HG02588 (cell line): ENCODE results near the gene SPEN.

Experiments used
- ATAC-seq: cut with Tn5 transposase; IDR thresholded peaks from one replicate; pipeline ENCODE4 v1.9.1; 2021; ENCODE audit warnings: mild to moderate bottlenecking, moderate library complexity; ENCODE audit not compliant: unreplicated experiment

SPEN gene

DNA sequence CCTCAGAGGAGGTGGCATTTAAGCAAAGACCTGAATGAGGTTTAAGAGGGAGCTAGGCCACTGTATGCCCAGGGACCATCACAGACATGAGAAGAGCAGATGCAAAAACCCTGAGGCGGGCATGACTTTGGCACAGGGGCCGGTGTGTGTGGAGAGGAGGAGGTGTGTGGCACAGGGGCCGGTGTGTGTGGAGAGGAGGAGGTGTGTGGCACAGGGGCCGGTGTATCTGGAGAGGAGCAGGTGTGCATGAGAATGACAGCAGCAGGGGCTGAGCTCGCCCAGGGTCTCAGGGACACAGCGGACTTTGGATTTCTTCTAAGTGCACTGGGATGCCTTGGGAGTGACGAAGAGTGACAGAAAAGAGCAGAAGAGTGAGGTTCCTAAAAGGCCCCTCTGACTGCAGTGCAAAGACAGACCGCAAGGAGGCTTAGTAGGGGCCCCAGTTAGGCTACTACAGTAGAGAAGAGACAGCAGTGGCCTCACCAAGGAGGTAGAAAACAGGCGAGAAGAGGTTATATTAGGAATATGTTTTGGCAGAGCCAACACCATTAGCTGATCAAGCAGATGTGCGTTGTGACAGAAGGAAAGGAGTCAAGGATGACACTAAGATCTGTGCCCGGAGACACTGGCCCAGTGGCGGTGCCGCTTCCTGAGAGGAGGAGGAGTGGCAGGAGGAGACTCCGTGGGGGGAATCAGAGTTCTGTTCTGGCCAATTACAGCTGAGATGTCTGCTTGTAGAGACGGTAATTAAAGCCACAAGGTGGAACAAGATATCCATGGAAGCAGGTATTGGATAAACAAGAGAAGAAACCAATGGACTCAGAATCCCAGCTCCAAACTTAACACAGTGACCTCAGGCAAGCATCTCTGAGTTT is 110.0 kb downstream of the SPEN start:
- no peak for ATAC-seq

DNA sequence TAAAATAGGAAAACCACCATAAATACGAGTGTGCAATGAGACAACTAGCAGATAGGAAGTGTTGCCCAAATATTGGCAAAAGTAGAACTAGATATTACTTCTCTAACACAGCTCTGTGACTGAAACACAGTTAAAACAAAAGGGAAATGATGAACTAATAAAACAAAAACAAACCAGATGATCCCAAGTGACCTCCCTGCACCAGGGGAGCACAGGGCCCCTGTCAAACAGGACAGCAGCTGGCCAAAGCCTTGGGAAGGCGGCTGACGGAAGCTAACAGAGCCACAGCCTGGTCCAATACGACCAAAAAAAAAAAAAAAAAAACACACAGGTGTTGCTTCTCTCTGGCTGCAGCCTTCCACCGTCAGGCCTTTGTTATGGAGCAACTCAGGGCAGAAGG is 110.6 kb downstream of the SPEN start:
- no peak for ATAC-seq

GRCh38 chr1:15958793-15959192 is 111.3 kb downstream of the SPEN start:
- no peak for ATAC-seq

DNA sequence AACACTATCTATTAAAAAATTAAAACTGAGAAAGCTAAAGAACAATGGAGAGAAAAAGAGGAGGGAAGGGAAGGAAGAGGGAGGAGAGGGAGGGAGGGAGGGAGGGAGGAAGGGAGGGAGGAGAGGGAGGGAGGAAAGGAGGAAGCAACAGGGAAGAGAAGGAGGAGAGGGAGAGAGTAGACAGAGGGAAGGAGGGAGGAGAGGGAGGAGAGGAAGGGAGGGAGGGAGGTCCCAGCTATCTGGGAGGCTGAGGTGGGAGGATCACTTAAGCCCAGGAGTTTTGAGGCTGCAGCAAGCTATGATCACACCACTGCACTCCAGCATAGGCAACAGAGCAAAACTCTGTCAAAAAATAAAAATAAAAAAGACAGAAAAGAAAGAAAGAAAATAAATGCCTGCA is 111.9 kb downstream of the SPEN start:
- ATAC-seq, result no peak

DNA sequence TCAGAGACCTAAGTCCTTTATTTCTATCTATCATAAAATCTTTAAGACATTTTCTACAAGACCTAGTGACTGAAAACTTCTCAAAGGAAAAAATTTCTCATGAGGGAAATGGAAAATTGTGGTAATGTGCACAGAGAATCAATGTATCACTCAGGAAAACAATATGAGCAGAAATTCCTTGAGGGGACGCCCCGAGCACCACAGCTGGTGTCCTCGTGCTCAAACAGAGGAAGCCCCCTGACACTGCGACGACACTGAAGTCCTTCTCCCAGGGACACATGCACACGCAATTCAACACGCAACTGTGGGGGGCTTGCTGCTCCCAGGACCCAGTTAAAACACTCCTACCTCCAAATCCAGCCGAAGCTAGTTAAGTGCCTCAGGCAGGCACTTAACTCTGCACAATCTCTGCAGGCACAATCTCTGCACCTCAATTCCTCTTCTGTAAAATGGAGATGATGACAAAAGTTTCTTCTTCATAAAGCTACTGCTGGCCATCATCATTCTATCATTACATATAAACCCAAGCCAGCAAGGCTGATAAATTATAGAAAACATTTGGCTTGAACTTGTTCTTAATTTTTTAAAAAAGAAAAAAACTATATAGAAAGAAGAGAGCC is 112.4 kb downstream of the SPEN start:
- ATAC-seq, result no peak

- ATAC-seq, result no peak
These were observed 113.3 kb downstream of the SPEN start for GRCh38 chr1:15960808-15961207.

GRCh38 chr1:15961492-15961891 is 114.0 kb downstream of the SPEN start:
- no peak for ATAC-seq

DNA sequence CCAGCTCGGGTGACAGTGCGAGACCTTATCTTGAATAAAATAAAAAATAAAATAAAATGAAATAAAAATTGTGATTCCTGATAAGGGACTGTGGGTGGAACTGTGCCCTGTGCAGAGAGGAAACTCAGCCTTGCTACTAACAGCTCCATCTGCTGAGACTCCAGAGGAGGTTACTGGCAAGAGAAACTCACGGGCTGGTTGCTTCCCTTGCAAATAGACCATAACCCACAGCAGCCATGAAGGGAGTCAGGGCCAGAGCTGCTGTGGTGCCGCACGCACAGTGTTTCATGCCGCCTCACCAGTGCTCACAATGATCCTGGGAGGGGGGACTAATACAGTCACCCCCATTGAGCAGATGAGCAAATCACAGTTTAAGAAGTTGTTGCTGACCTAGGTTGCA is 114.7 kb downstream of the SPEN start:
- no peak for ATAC-seq

DNA sequence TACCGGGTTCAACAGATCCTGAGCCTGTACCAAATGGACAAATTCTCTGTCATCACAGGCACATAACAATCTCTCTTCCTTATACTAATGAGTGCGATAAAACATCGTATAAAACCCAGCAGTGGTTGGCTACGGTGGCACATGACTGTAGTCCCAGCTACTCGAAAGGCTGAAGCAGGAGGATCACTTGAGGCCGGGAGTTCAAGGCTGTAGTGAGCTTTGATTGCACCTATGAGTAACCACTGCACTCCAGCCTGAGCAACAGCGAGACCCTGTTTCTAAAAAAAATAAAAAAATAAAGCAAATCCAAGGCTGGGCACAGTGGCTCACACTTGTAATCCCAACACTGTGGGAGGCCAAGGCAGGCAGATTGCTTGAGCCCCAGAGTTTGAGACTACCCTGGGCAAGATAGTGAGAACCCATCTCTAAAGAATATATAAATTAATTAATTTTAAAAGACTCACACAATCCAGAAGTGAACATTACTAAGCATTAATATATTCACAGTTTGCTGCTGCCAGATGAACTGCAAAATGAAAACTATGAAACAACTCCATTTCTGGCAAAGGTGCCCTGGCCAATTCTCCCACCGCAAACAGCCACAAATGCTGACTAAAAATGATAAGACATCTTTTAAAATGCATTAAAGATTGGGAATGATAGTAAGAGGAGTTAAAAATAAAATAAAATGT is 115.3 kb downstream of the SPEN start:
- ATAC-seq, result no peak

- no peak for ATAC-seq
These were observed 116.0 kb downstream of the SPEN start for GRCh38 chr1:15963363-15963967.

- ATAC-seq, result no peak
These were observed 116.6 kb downstream of the SPEN start for GRCh38 chr1:15963968-15964648.

DNA sequence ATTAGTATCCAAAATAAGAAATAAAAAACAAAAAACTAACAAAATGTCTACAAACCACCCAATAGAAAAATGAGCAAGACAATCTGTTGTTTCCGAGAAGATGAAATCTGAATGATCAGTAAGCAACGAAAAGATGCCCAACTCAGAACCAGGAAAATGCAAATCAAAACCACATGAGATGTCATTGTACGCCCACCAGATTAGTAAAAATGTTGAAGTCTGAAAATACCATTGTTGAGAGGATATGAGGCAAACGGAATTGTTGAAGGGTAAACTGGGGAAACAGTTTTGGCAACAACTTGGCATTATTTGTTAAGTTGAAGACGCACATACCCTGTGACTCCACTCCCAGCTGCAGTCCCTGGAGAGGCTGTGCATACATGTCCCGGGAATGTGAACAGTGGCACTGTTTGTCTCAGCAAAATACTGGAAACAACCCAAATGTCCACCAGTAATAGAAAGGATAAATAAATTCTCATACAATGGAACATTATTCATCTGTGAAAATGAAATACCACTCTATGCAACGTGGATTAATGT is 117.8 kb downstream of the SPEN start:
- ATAC-seq, result no peak

GRCh38 chr1:15966081-15966955 is 118.8 kb downstream of the SPEN start:
- ATAC-seq, result peak; percentile 72

- ATAC-seq, result no peak
These were observed 119.4 kb downstream of the SPEN start for GRCh38 chr1:15966956-15967344.

- ATAC-seq, result no peak
These were observed 120.7 kb downstream of the SPEN start for GRCh38 chr1:15968172-15968571.

- no peak for ATAC-seq
These were observed 121.9 kb downstream of the SPEN start for GRCh38 chr1:15969321-15969880.

GRCh38 chr1:15970911-15971310 is 123.4 kb downstream of the SPEN start:
- no peak for ATAC-seq

DNA sequence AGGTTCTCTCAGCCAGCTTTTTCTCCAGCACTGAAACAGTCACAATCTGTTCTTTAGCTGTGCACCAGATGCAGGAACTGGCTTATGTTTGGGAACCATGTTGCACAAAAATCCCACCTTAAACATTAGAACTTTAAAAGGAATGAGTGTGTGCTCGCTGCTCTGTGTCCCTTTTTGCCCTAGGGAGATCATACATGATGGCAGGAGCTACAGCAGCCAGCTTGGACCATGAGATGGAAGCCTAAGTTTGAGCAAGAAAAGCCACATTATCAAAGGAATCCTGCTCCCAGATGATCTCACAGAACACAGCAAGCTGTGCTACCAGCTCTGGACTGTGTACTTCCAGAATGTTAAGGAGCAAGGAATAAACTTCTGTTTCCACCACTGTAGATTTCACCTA is 124.9 kb downstream of the SPEN start:
- no peak for ATAC-seq

- ATAC-seq, result no peak
These were observed 126.3 kb downstream of the SPEN start for GRCh38 chr1:15973772-15974171.
